Muscle of arm (tissue), 12 donors: Measurements from ENCODE around the gene SLC26A5. TPM values are rescaled to one million over a fixed set of nuclear protein-coding genes. Genes with fewer than 3 reads are reported as not detected.
"Not testable (repeated sequence)": the region's sequence is repeated elsewhere in the genome, so short reads cannot be mapped to it uniquely, and the experiment has no call there.

Source experiments
- DNase-seq: peaks from one replicate; pipeline ENCODE4 v3.0.0-alpha.2; 2013
- polyA plus RNA-seq, 12 donors: library from polyadenylated mRNA; unstranded; fragments of 120-200 nt; gene quantifications; one replicate each; pipeline ENCODE4 v1.2.1, GENCODE V29; 2013; ENCODE audit not compliant: insufficient read length in 12 of 12

SLC26A5 gene
- polyA plus RNA-seq, 12 donors, result 0.30 to 0.49 (median 0.44) TPM; not detected in 7

- not testable (repeated sequence) for DNase-seq
These were observed 40.0 kb downstream of the SLC26A5 start for GRCh38 chr7:103405789-103406613.

- not testable (repeated sequence) for DNase-seq
These were observed 46.3 kb downstream of the SLC26A5 start for GRCh38 chr7:103399687-103400086.

GRCh38 chr7:103398483-103399127 is 47.4 kb downstream of the SLC26A5 start:
- no peak for DNase-seq

- DNase-seq, result no peak
These were observed 49.5 kb downstream of the SLC26A5 start for GRCh38 chr7:103396471-103396870.

GRCh38 chr7:103395071-103395470 is 50.9 kb downstream of the SLC26A5 start:
- no peak for DNase-seq

GRCh38 chr7:103394566-103394965 is 51.4 kb downstream of the SLC26A5 start:
- no peak for DNase-seq

GRCh38 chr7:103391976-103392375 is 54.0 kb downstream of the SLC26A5 start:
- no peak for DNase-seq

GRCh38 chr7:103391150-103391549 is 54.9 kb downstream of the SLC26A5 start:
- no peak for DNase-seq

- no peak for DNase-seq
These were observed 56.7 kb downstream of the SLC26A5 start for GRCh38 chr7:103389263-103389662.

- DNase-seq, result no peak
These were observed 57.4 kb downstream of the SLC26A5 start for GRCh38 chr7:103388469-103389140.

GRCh38 chr7:103387242-103387641 is 58.8 kb downstream of the SLC26A5 start:
- no peak for DNase-seq

GRCh38 chr7:103382032-103382402 is 64.0 kb downstream of the SLC26A5 start:
- no peak for DNase-seq

- no peak for DNase-seq
These were observed 64.6 kb downstream of the SLC26A5 start for GRCh38 chr7:103381280-103382031.

- DNase-seq, result no peak
These were observed 65.4 kb downstream of the SLC26A5 start for GRCh38 chr7:103380395-103381191.

- no peak for DNase-seq
These were observed 66.6 kb downstream of the SLC26A5 start for GRCh38 chr7:103379270-103379975.

- DNase-seq, result no peak
These were observed 72.0 kb downstream of the SLC26A5 start for GRCh38 chr7:103373866-103374643.

GRCh38 chr7:103369432-103369831 is 76.6 kb downstream of the SLC26A5 start:
- no peak for DNase-seq

GRCh38 chr7:103349805-103350204 is 96.2 kb downstream of the SLC26A5 start:
- DNase-seq, result no peak

- no peak for DNase-seq
These were observed 97.0 kb downstream of the SLC26A5 start for GRCh38 chr7:103348959-103349358.

GRCh38 chr7:103348452-103348851 is 97.6 kb downstream of the SLC26A5 start:
- no peak for DNase-seq
